SU-DHL-6 (cell line): ENCODE measurements around the gene AFG1L.

Experiments used
- H2AFZ ChIP-seq: fragments of 200-600 bp; sonication (generic); 2 replicates; pipeline ENCODE4 v1.6.1; 2014; ENCODE audit warnings: low read depth, mild to moderate bottlenecking, moderate library complexity, mixed read lengths, antibody characterized with exemption, low read length; ENCODE audit not compliant: severe bottlenecking
- H3F3A ChIP-seq: fragments of 200-600 bp; shearing (Covaris generic); 2 replicates; pipeline ENCODE4 v1.6.0; 2016; ENCODE audit warnings: antibody characterized with exemption, mild to moderate bottlenecking; ENCODE audit not compliant: insufficient read depth
- H3K27ac ChIP-seq: fragments of 200-600 bp; sonication (generic); 2 replicates; pipeline ENCODE4 v1.5.1; 2016; ENCODE audit warnings: low read depth, mild to moderate bottlenecking, low read length, moderate library complexity, mixed read lengths
- H3K27me3 ChIP-seq: fragments of 200-600 bp; sonication (generic), shearing (Covaris generic); 2 replicates; pipeline ENCODE4 v1.6.0; 2014; ENCODE audit warnings: mild to moderate bottlenecking, low read length
- H3K36me3 ChIP-seq: fragments of 200-600 bp; sonication (generic); 2 replicates; pipeline ENCODE4 v1.6.1; 2014; ENCODE audit warnings: mild to moderate bottlenecking, low read length, mixed read lengths
- H3K4me2 ChIP-seq: fragments of 300-600, 200-600 bp; shearing (Covaris generic), sonication (generic); 2 replicates; pipeline ENCODE4 v1.6.0; 2014; ENCODE audit warnings: low read length, low read depth, mild to moderate bottlenecking; ENCODE audit not compliant: poor library complexity, severe bottlenecking
- H3K4me3 ChIP-seq: fragments of 200-600 bp; sonication (generic); 2 replicates; pipeline ENCODE4 v1.5.1; 2014; ENCODE audit warnings: antibody characterized with exemption, low read length, mild to moderate bottlenecking, mixed read lengths; ENCODE audit not compliant: insufficient read depth, poor library complexity, severe bottlenecking
- H3K79me2 ChIP-seq: fragments of 200-600 bp; sonication (generic); 2 replicates; pipeline ENCODE4 v1.6.1; 2014; ENCODE audit warnings: mild to moderate bottlenecking, low read length, moderate library complexity; ENCODE audit not compliant: insufficient read depth
- H3K9ac ChIP-seq: fragments of 200-600 bp; sonication (generic); 2 replicates; pipeline ENCODE4 v1.7.0; 2014; ENCODE audit warnings: mild to moderate bottlenecking, low read length
- H3K9me2 ChIP-seq: fragments of 200-600 bp; sonication (generic); replicated peaks from 2 replicates; pipeline ENCODE4 v1.6.1; 2014; ENCODE audit warnings: low read length; ENCODE audit not compliant: insufficient read depth
- H3K9me3 ChIP-seq: fragments of 200-600 bp; sonication (generic); 2 replicates; pipeline ENCODE4 v1.6.1; 2014; ENCODE audit warnings: low read length, mixed read lengths; ENCODE audit not compliant: insufficient read depth
- H4K20me1 ChIP-seq: fragments of 200-600 bp; sonication (generic); 2 replicates; pipeline ENCODE4 v1.6.1; 2014; ENCODE audit warnings: low read depth, mild to moderate bottlenecking, antibody characterized with exemption, low read length, moderate library complexity, mixed read lengths
- CTCF ChIP-seq: fragments of 200-600 bp; sonication (generic); IDR thresholded peaks from one replicate; pipeline ENCODE4 v1.5.1; 2017; ENCODE audit warnings: antibody characterized with exemption, mild to moderate bottlenecking, low read length, moderate library complexity; ENCODE audit not compliant: insufficient read depth, poor library complexity, severe bottlenecking
- EZH2phosphoT487 ChIP-seq: fragments of 200-600 bp; sonication (generic), shearing (Covaris generic); conservative IDR thresholded peaks from 2 replicates; pipeline ENCODE4 v1.6.1; 2018; ENCODE audit warnings: mild to moderate bottlenecking, antibody characterized with exemption, low read length, moderate library complexity, mixed read lengths

AFG1L gene

GRCh38 chr6:108549241-108549640 lies 254.4 kb downstream of the AFG1L start:
- H3K9me2 ChIP-seq, result no peaks in the 10 kb centered on the region
- H3K36me3 ChIP-seq, result no peaks in the 10 kb centered on the region
- H3F3A ChIP-seq, result no peaks in the 10 kb centered on the region
- no peaks in the 10 kb centered on the region for H4K20me1 ChIP-seq
- no peak overlapping the region for H2AFZ ChIP-seq
- H3K4me2 ChIP-seq, result no peak overlapping the region
- H3K27me3 ChIP-seq, result no peaks in the 10 kb centered on the region
- TF ChIP-seq CTCF (no peak), EZH2phosphoT487 (no peak)
- H3K4me3 ChIP-seq, result no peak overlapping the region
- no peaks in the 10 kb centered on the region for H3K9me3 ChIP-seq
- no peaks in the 10 kb centered on the region for H3K79me2 ChIP-seq
- no peak overlapping the region for H3K27ac ChIP-seq
- no peak overlapping the region for H3K9ac ChIP-seq

- no peak overlapping the region for H3K4me3 ChIP-seq
These were observed 254.9 kb downstream of the AFG1L start for GRCh38 chr6:108549741-108550140.

GRCh38 chr6:108550256-108550655 lies 255.4 kb downstream of the AFG1L start:
- no peaks in the 10 kb centered on the region for H3F3A ChIP-seq
- H3K4me2 ChIP-seq, result no peak overlapping the region
- no peaks in the 10 kb centered on the region for H3K9me3 ChIP-seq
- H3K27me3 ChIP-seq, result no peaks in the 10 kb centered on the region
- no peak for TF ChIP-seq EZH2phosphoT487
- TF ChIP-seq CTCF, result no peak
- H3K27ac ChIP-seq, result no peak overlapping the region
- no peaks in the 10 kb centered on the region for H3K79me2 ChIP-seq
- H4K20me1 ChIP-seq, result no peaks in the 10 kb centered on the region
- H3K36me3 ChIP-seq, result no peaks in the 10 kb centered on the region
- H2AFZ ChIP-seq, result no peak overlapping the region
- H3K9ac ChIP-seq, result no peak overlapping the region
- no peaks in the 10 kb centered on the region for H3K9me2 ChIP-seq
- H3K4me3 ChIP-seq, result no peak overlapping the region

More at GRCh38 chr6:108549741-108550140, 254.9 kb downstream of the AFG1L start:
- Histone ChIP-seq H3K9ac (no peak overlapping the region), H3F3A (no peaks in the 10 kb centered on the region), H3K79me2 (no peaks in the 10 kb centered on the region), H3K4me2 (no peak overlapping the region), H3K27ac (no peak overlapping the region), H3K27me3 (no peaks in the 10 kb centered on the region), H3K9me2 (no peaks in the 10 kb centered on the region), H4K20me1 (no peaks in the 10 kb centered on the region), H3K9me3 (no peaks in the 10 kb centered on the region), H2AFZ (no peak overlapping the region), H3K36me3 (no peaks in the 10 kb centered on the region)
- TF ChIP-seq CTCF (no peak), EZH2phosphoT487 (no peak)
